ENCODE measurements around the gene TBX6.

GRCh38 chr16:30108059-30108850 lies 16.5 kb upstream of the TBX6 start:
- TF ChIP-seq CSDC2 (CRISPR knock-in tag; IDR thresholded peaks at IDR 0.05) (no peak), ZNF70 (CRISPR knock-in tag; IDR thresholded peaks at IDR 0.05) (no peak), ARNTL (CRISPR knock-in tag; IDR thresholded peaks at IDR 0.05; ENCODE audit: borderline replicate concordance, low read depth) (no peak), CREB5 (CRISPR knock-in tag; IDR thresholded peaks at IDR 0.05; ENCODE audit: low read depth) (no peak), RARB (CRISPR knock-in tag; IDR thresholded peaks at IDR 0.05) (no peak)
